ENCODE data around the gene CTSO.

- TF ChIP-seq CTCF (IDR thresholded peaks at IDR 0.05 in 2 of 3, conservative IDR thresholded peaks at IDR 0.05 in 1 of 3; ENCODE audit: borderline replicate concordance in 1 of 3, insufficient read depth in 1 of 3, low read depth in 2 of 3, low read length in 2 of 3): no peak
- TF ChIP-seq CEBPB (IDR thresholded peaks at IDR 0.05; ENCODE audit: low read depth): no peak
- TF ChIP-seq POLR2A (IDR thresholded peaks at IDR 0.05; ENCODE audit: borderline replicate concordance, extremely low read depth, insufficient read depth, insufficient read length): no peak
- TF ChIP-seq SRF (IDR thresholded peaks at IDR 0.05; ENCODE audit: low read depth): no peak
- TF ChIP-seq RAD21 (IDR thresholded peaks at IDR 0.05; ENCODE audit: low read depth): no peak
- no peak for TF ChIP-seq MAX (IDR thresholded peaks at IDR 0.05)
- TF ChIP-seq JUND (IDR thresholded peaks at IDR 0.05): no peak
- no peak for TF ChIP-seq POLR2AphosphoS5 (IDR thresholded peaks at IDR 0.05; ENCODE audit: low read depth, low read length)
- no peak for TF ChIP-seq EZH2 (IDR thresholded peaks at IDR 0.05)
- TF ChIP-seq SP1 (IDR thresholded peaks at IDR 0.05; ENCODE audit: low read depth): no peak
Measured at GRCh38 chr4:155941820-155942219, 11.8 kb downstream of the CTSO start.

Measured in HCT116 (cell line).